Adipose tissue (tissue), 3 donors: ENCODE data around the gene OOSP4A. TPM values are rescaled to one million over a fixed set of nuclear protein-coding genes. Genes with fewer than 3 reads are reported as not detected.

Experiments
- H3K27ac ChIP-seq: one replicate; pipeline ENCODE4 v1.5.1; 2013; ENCODE audit warnings: low read depth, low read length
- WGBS, 3 donors: extraction: QIAGEN DNeasy Blood & Tissue Kit; methylation state at CpG; one replicate each; pipeline ENCODE4 v1.1.7; 2013; 5-methylcytosine and 5-hydroxymethylcytosine counted together
- polyA plus RNA-seq, 3 donors: library from polyadenylated mRNA; stranded (reverse); fragments of 200-250 nt; gene quantifications; one replicate each; pipeline ENCODE4 v1.2.3, GENCODE V29; 2013
- donor health status: healthy with polysubstance abuse.
- donor health status: Bipolar disorder and iron deficiency.
- donor health status: healthy.

The OOSP4A gene
- polyA plus RNA-seq: not detected

DNA sequence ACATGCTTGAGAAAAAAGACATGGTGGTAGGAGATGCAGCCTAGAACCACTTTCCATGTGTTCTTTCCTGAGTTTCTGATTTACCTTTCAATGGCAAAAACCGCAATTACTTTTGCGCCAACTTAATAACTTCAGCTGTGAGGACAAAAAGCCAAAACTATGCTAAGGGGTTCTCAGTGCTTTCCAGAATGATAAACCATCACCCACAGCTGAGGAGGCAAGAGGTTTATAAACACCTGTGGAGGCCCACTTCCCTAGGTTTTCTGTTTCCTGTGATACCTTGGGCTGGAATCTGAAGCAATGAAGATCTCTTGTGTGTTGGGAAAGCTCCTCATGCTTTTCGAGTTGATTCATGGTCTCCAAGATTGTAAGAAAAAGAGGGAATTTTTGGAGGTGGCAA, at the start of gene OOSP4A:
TSS of gene OOSP4A (plus strand) at position 301 of the 400 bp plus-strand sequence. CDS start at position 301, 0 bp downstream.
- 80 to 93% (median 84%) methylated on average over 3 of the region's 3 CpGs for WGBS, 3 donors
- no peak within 1 kb of the TSS for H3K27ac ChIP-seq

DNA sequence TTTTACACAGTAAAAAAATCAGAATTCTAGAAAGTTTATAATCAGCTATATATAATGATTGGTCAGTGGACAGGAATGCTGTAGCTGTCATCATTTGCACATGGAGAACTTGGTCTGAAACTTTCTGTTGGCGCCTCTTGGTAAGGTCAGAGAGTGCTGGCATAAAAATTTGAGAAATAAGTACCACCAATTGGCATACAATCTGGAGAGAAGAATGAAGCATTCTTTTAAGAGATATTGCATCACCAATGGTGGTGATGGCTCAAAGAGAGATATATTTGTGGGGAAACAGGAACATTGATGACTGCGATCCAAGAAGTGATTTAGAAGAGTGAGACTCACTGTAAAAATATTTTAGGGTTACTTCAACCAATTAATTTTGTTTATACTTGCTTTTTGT, 45.4 kb upstream of the OOSP4A start:
- H3K27ac ChIP-seq: no peak overlapping the region
- 83 to 99% (median 92%) methylated on average over 2 of the region's 2 CpGs for WGBS, 3 donors

DNA sequence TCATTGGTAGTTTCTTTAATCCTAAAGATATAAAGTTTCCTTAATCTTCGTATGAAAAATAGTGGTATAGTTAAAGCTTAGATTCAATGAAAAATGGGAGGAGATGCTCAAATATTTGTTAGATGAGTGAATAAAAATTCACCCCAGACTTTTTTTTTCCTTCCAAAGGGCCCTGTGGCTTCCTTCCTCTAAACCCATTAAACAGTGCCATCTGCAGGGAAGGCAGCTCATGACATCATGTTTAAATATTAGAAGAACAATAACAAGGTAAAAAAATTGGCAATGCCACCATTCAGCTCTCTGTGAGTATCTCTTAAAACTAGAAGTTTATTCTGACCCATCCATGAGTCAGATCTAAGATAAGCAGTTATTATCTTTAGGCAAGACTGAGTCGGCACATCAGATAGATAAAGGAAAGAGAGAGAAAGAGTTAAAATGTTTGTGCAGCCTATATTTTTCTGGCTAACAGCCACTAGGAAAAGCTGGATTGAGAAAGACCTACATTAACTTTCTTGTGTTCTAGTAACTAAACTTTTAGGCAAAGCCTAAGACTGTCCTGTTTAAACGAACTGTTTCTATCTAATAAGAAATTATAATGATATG, 44.7 kb upstream of the OOSP4A start:
- no peak overlapping the region for H3K27ac ChIP-seq
- WGBS, 3 donors: 48 to 62% (median 54%) methylated on average over 3 of the region's 3 CpGs

DNA sequence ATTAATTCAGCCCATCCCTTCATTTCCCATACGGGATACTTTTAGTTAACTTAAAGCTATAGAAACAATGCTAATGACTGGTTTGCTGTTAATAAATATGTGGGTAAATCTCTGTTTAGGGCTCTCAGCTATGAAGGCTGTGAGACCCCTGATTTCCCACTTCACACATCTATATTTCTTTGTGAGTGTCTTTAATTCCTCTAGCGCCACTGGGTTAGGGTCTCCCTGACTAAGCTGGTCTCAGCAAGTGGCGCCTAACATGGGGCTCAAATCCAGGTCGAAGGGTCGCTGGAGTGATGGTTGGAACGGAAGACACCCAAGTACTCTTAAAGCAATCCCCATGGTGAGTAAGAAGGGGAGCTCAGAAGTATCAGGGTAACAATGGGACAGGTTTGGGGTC, 40.0 kb upstream of the OOSP4A start:
- 93 to 94% (median 94%) methylated on average over 6 of the region's 6 CpGs for WGBS, 3 donors
- H3K27ac ChIP-seq: no peak overlapping the region

DNA sequence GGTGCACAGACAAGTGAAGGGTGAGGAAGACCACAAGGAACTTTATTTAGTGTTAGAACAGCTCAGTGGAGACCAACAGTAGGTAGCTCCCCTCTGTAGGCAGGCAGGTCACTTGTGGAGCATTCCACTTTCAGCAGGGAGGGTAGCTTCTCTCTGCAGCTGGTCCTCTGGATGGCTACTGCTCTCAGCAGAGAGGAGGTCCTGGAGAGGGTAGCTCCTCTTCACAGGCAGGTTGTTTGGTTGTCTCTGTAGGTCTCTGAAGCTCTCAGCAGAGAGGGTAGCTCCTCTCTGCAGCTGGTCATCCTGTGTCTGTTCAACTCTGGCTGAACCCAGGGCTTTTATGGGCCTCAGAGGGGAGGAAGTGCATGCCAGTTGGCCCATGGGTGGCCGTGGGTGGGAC, 32.1 kb upstream of the OOSP4A start:
- WGBS, 3 donors: 64 to 92% (median 90%) methylated on average over 1 of the region's 1 CpG

DNA sequence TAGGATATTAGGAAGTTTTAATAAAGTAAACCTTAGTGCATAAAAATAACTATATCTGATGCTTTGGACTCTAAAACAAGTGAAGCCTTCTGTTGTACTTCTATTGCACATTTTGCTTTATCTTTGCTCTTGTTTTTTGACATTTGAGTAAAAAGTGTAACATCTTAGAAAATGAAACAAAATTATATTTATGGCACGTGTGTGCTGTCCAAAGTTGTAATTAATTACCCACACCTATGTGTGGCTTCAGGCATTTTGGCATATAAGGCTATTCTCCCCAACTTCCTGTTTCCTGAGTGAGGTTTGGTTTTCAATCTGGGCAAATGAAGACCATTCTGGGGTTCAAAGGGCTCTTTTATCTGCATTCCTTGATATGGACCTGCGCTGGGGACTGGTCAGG, 25.7 kb upstream of the OOSP4A start, which contains the start of gene OOSP1:
TSS of gene OOSP1 (plus strand) at position 301 of the 400 bp plus-strand sequence. CDS start at position 324, 23 bp downstream.
- no peak within 1 kb of the TSS for H3K27ac ChIP-seq
- 43 to 50% (median 47%) methylated on average over 2 of the region's 2 CpGs for WGBS, 3 donors

More for the DNA sequence above, 32.1 kb upstream of the OOSP4A start:
- H3K27ac ChIP-seq: no peak overlapping the region

DNA sequence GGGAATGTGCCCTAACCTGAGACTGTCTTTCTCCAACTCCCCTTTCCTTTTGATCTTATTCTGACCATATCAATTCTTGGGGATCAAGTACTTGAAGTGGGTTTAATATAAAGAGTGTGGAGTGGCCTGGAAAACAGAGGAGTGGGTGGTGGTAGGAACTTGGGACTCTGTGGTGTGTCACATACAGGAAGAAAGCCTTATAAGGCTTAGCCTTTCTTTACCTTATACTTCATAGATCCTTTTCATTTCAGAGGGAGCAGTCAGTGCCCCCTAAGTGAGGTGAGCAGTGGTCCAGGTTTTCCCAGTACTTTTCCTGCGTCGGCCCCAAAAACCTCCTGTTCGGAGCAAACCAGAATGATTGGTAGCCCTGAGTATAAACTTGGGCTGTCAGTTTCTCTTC, 25.1 kb upstream of the OOSP4A start:
- WGBS, 3 donors: 93 to 98% (median 96%) methylated on average over 3 of the region's 3 CpGs
- no peak overlapping the region for H3K27ac ChIP-seq

DNA sequence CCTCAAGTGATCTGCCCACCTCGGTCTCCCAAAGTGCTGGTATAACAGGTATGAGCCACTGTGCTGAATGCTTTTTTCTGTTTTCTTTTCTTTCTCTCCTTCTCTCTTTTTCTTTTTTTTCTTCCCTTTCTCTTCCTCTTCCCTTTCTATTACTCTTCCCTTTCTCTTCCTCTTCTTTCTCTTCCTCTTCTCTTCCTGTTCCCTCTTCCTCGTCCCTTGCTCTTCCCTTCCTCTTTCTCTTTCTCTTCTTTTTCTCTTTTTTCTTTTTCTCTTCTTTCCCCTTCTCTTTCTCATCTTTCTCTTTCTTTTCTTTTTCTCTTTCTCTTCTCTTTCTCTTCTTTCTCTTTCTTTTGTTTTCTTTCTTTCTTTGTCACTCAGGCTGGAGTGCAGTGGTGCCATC, 24.4 kb upstream of the OOSP4A start:
- 60 to 89% (median 74%) methylated on average over 2 of the region's 2 CpGs for WGBS, 3 donors
- no peak overlapping the region for H3K27ac ChIP-seq

DNA sequence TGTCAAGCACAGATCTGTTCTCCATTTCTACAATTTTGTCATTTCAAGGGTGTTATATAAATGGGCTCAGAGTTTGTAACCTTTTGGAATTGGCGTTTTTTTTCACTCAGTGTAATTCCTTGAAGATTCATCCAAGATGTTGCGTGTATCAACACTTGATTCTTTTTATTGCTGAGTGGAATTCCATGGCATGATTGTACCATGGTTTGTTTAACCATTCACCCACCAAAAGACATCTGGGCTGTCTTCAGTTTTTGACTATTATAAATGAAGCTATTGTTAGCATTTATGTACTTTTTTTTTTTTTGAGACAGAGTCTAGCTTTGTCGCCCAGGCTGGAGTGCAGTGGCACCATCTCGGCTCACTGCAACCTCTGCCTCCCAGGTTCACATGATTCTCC, 22.7 kb upstream of the OOSP4A start:
- WGBS, 3 donors: 89 to 91% (median 89%) methylated on average over 4 of the region's 4 CpGs
- H3K27ac ChIP-seq: no peak overlapping the region

DNA sequence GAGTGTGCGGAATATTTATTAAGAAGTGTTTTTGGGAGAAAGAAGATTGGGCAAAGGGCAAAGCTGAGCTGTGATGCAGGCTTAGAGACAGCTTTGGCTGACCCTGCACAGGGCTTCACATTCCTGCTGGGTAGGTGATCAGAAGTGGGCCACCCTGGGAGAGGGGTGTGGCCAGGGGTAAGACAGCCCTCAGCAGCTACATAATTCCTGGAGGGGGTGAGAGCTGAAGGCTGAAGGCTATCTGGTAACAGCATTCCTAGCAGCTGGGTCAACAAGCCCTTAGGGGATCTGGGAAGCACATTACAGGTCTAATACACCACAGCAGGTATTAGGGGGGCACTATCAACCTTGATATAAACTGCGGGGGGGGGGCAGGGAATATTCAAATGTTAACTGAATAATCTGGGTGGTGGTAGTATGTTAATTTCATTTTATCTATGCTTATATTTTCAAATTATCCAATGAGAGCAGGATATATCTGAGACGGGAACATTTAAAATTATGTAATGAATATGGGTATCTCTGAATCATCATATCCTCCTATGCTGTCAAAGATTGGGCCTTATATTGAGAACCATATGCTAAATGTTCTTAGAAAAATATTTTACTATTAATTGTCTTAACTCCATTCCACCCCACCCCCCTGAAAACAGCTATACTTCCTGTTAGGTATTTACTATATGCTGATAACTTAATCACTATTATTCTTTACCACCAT, 19.7 kb upstream of the OOSP4A start:
- H3K27ac ChIP-seq: no peak overlapping the region
- WGBS, 3 donors: 90 to 91% (median 91%) methylated on average over 3 of the region's 3 CpGs

DNA sequence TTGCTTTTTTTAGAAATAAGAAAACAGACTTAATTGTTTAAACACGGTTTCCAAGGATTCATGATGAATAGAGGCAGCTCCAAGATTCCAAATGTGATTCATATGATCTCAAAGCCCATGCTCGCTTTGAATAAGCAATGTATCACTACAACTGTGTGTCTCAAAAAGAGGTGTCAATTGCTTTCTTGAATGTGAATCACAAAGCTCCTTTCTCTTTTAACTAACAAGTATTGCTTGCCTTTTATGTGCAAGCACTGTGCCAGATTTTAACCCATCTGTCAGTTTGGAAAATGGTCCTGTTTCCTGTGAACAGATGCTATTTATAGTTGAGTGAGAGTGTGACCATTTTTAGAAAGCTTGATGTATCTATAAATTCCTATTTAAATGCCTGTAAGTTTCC, 19.1 kb upstream of the OOSP4A start:
- H3K27ac ChIP-seq: no peak overlapping the region
- 59 to 71% (median 64%) methylated on average over 2 of the region's 2 CpGs for WGBS, 3 donors

DNA sequence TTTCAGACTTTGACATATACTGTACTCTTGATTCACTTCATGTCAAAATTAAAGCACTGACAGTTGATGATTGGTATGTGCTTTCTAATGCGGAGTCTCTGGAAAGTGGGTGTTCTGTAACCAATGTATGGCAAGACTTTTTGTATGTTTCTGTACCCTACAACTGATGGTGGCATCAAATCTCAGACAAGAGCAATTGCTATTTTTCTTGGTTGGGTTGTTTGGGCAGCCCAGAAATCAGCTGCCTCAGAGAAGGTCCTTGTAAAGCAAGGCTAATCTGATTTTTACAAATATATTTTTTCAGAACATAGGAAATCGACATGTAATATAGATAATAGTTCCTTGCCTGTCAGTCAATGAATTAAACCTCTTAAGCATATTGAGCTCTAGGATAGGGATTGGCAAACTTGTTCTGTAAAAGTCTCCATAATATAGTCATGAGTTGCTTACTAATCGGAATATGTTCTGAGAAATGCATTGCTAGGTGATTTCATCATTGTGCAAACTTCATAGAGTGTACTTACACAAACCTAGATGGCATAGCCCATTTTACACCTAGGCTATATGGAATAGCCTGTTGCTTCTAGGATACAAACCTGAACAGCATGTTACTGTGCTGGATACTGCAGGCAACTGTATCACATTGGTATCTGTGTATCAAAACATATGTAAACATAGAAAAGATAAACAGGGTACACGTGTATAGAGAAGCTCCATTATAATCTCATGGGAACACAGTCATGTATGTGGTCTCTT, 10.2 kb upstream of the OOSP4A start:
- H3K27ac ChIP-seq: no peak overlapping the region
- 67 to 73% (median 70%) methylated on average over 4 of the region's 4 CpGs for WGBS, 3 donors

DNA sequence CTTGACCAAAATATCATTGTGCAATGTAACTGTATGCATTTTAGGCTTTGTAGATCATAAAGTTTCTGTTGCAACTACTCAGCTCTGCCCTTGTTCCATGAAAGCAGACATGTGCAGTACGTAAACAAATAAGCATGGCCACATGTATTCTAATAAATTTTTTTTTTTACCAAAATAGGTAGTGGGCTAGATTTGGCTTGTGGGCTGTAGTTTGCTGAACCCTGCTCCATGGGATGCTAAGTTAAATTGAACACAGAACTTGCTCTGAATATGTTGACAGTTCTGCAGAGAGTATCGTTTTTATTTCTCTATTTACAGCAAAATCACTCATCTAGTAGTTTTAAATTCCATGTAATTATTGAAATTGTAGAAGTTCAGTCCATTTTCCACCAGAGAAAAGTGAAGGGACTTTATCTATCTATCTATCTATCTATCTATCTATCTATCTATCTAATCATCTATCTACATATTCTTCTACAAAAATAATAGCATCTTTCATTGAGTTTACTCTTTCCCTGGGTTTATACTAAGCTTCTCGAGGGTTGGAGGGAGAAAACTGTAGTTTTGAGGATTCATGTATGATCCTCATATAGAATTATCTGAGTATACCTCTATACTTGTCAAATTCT, 9.5 kb upstream of the OOSP4A start:
- 74 to 84% (median 81%) methylated on average over 3 of the region's 3 CpGs for WGBS, 3 donors
- no peak overlapping the region for H3K27ac ChIP-seq

DNA sequence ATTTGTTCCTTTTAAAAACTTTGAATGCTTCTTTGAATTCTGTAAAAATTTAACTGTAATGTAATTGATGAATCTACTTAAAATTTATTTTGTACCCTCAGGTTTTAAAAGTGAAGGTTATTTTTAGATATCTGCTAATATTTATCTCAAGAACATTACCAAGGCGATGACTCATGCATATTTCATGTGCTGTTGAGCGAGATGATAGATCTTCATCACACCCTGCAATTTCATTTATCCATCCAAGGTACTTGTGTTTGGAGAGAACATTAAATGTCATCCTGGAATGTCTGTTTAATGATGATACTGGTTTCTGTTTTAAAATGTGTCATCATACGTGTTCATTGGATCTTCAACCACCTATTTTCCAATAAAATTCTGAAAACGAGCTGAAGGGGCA, 6.7 kb upstream of the OOSP4A start:
- 60 to 79% (median 70%) methylated on average over 4 of the region's 4 CpGs for WGBS, 3 donors

DNA sequence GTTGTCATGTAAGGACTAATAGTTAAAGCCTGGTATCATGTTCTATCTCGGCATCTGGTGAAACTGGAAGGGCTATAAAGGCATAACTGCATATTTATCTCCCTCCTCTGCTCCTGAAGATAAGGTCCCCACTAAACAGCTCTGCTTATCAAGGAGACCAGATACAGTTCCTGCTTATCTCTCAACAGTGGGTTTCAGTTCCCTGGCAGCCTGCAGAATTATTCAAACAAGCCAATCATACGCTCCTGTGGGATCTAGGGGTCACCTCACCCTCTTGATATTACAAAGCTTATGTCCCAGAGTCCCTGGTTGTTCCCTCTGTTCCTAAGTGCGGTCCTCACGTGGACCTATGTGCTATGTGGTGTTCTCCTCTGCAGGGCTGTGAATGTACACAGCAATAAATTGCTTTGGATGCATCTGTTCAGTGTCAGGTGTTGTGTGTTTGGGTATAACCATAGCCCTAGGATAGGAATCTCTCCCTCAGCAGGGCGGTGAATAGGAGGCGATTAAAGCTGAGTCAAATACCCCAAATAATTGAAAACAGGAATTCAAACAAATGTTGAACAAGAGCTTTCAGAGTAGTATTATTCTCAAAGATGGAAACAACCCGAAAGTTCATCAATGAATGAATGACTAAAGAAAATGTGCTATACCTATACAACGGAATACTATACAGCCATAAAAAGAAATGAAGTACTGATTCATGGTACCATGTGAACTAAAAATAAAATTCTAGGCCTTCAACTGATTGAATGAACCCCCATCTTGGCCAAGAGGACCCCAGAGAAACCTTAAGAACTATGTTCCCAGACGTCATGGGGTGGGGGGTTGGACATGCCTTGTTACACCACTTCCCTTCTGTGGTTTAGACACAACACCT, 3.1 kb upstream of the OOSP4A start:
- whole genome bisulfite sequencing, 3 donors: 61 to 71% (median 70%) methylated on average over 9 of the region's 9 CpGs
- no peak overlapping the region for H3K27ac ChIP-seq

More for the DNA sequence above, 6.7 kb upstream of the OOSP4A start:
- no peak overlapping the region for H3K27ac ChIP-seq

DNA sequence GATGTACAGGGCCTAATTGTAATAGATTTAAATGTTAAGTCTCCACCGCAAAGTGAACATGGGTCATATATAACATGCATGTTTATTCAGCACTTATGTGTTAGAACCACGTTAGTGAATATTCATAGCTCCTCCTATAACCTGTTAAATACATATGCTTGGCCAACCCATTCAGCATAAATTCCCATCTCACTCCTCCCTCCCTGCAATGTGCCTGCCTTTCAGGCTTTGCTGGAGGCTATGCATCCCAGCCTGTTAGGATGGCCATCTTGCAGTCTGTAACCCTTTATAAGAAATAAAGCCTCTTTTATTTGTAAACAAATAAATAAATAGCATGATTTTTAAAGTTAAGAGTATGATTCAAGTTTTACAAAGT, 1.7 kb upstream of the OOSP4A start:
- WGBS, 3 donors: 42 to 80% (median 74%) methylated on average over 2 of the region's 2 CpGs
- no peak overlapping the region for H3K27ac ChIP-seq

DNA sequence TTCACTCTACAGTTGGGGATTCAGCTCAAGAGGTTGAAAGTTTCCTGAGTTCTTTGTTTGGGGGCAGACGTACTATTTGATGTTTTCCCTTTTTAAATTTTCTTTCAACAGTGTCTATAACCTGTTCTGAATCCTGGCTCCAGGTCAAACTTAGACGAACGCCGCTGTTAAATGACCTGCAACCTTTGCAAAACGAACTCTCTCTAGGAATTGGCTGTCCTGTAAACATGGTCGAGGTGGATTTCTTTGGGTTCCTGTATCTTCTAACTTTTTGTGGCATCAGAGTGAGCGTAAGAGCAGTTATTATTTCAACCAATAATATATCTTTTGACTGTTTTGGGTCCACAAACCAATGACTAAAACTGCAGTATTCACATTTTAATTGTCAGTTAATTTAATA, 1.6 kb downstream of the OOSP4A start:
- WGBS, 3 donors: 64 to 69% (median 68%) methylated on average over 7 of the region's 7 CpGs
- no peak overlapping the region for H3K27ac ChIP-seq

DNA sequence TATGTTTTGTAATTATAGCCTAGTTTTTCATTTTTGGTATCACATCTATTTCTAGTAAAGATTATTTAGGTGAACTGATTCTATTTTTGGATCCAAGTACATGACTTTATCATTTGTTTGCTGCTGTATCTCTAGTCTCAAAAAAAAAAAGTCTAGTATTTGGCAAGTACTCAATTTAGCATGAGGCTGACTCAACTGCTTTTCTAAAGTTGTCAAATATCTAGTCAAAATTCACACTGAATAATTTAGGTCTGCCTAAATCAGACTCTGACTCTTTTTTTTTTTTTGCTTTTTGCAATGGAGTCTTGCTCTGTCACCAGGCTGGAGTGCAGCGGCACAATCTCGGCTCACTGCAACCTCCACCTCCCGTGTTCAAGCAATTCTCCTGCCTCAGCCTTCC, 2.4 kb downstream of the OOSP4A start:
- no peak overlapping the region for H3K27ac ChIP-seq
- WGBS, 3 donors: 86 to 98% (median 91%) methylated on average over 3 of the region's 3 CpGs
